GM12878 (cell line): Measurements from ENCODE around the gene FHL5. TPM values are rescaled to one million over a fixed set of nuclear protein-coding genes. Genes with fewer than 3 reads are reported as not detected.
A peak's percentile ranks its signal among the peaks of the same experiment; 100 is the strongest.

ENCODE experiments used
- ATAC-seq: fragments of 200-7000 bp; cut with Tn5 transposase; 3 replicates; pipeline ENCODE4 v1.9.1; 2020; ENCODE audit warnings: mild to moderate bottlenecking, moderate library complexity
- BruUV-seq: library from RNA; stranded (reverse); fragments of 400-500 nt; replicated peaks from 2 replicates; lab custom pipeline; 2021; lab: Mats Ljungman, UMichigan
- CTCF ChIA-PET: fragments of 300-600 bp; sonication (Branson Sonifier 250); formaldehyde crosslinking; extraction: SDS; loops from one replicate; lab custom pipeline; 2021; ENCODE audit warnings: inconsistent platforms; lab: Yijun Ruan, JAX
- POLR2A ChIA-PET: fragments of 350-600 bp; formaldehyde crosslinking; extraction: SDS; loops from one replicate; lab custom pipeline; 2021; ENCODE audit warnings: inconsistent platforms; lab: Charles Lee
- RAD21 ChIA-PET: fragments of 300-600 bp; sonication (Branson Sonifier 250); formaldehyde crosslinking; loops from one replicate; lab custom pipeline; 2023; ENCODE audit warnings: antibody characterized with exemption; ENCODE audit not compliant: unreplicated experiment; lab: Charles Lee
- SMC1A ChIA-PET: fragments of 300-600 bp; sonication (Branson Sonifier 250); formaldehyde crosslinking; loops from one replicate; lab custom pipeline; 2023; ENCODE audit not compliant: unreplicated experiment, uncharacterized antibody; lab: Charles Lee
- DNase-seq: peaks from one replicate; pipeline ENCODE4 v3.0.0-alpha.2; 2011; ENCODE audit warnings: low read depth, low spot score
- FAIRE-seq: peaks from 3 replicates; lab custom pipeline; 2011; peaks lifted over from hg19 to GRCh38; lab: Jason Lieb, UNC
- H2AFZ ChIP-seq: 2 replicates; pipeline ENCODE4 v1.6.0; 2011; ENCODE audit warnings: low read depth, low read length, control low read depth; ENCODE audit not compliant: control insufficient read depth
- H3K27ac ChIP-seq: 2 replicates; pipeline ENCODE4 v1.5.1; 2011; ENCODE audit warnings: control low read depth; ENCODE audit not compliant: control insufficient read depth, insufficient read depth
- H3K27me3 ChIP-seq, 2 experiments: replicated peaks in 1 of 2; 2 replicates each; pipeline versions ENCODE4 v1.6.0 to v1.6.1; 2011; ENCODE audit warnings: low read length in 1 of 2; ENCODE audit not compliant: control insufficient read depth in 2 of 2, insufficient read depth in 2 of 2
- H3K36me3 ChIP-seq, 2 experiments: 2 replicates each; pipeline ENCODE4 v1.5.1; 2011; ENCODE audit warnings: low read length in 1 of 2; ENCODE audit not compliant: control insufficient read depth in 2 of 2, insufficient read depth in 2 of 2
- H3K4me1 ChIP-seq: 2 replicates; pipeline ENCODE4 v1.6.1; 2011; ENCODE audit warnings: mild to moderate bottlenecking, low read length, moderate library complexity, mixed read lengths; ENCODE audit not compliant: control insufficient read depth, insufficient read depth
- H3K4me2 ChIP-seq: 2 replicates; pipeline ENCODE4 v1.6.0; 2011; ENCODE audit warnings: control low read depth; ENCODE audit not compliant: control insufficient read depth, insufficient read depth
- H3K4me3 ChIP-seq: fragments of 200-600 bp; sonication (generic); 2 replicates; pipeline ENCODE4 v1.5.1; 2016
- H3K79me2 ChIP-seq: 2 replicates; pipeline ENCODE4 v1.6.0; 2011; ENCODE audit warnings: low read length; ENCODE audit not compliant: control insufficient read depth, insufficient read depth
- H3K9ac ChIP-seq: 2 replicates; pipeline ENCODE4 v1.8.0; 2011; ENCODE audit warnings: low read length, control low read depth, mixed read lengths; ENCODE audit not compliant: control insufficient read depth, insufficient read depth
- H3K9me3 ChIP-seq: replicated peaks from 3 replicates; pipeline ENCODE4 v1.5.1; 2011; ENCODE audit warnings: mild to moderate bottlenecking, low read length; ENCODE audit not compliant: control insufficient read depth, insufficient read depth
- H4K20me1 ChIP-seq: 2 replicates; pipeline ENCODE4 v1.6.0; 2011; ENCODE audit not compliant: control insufficient read depth, insufficient read depth
- NR2C2 ChIP-seq: IDR thresholded peaks from 2 replicates; pipeline ENCODE4 v1.6.1; 2011; ENCODE audit warnings: borderline replicate concordance, low read depth; ENCODE audit not compliant: control insufficient read depth, insufficient read length
- RELB ChIP-seq: fragments of 450-650 bp; IDR thresholded peaks from 2 replicates; pipeline ENCODE4 v1.6.1; 2017; ENCODE audit warnings: low read depth, mild to moderate bottlenecking, moderate library complexity
- SKIL ChIP-seq: fragments of 450-650 bp; IDR thresholded peaks from 2 replicates; pipeline ENCODE4 v1.6.1; 2017; ENCODE audit warnings: mild to moderate bottlenecking, low read depth, inconsistent platforms; ENCODE audit not compliant: poor library complexity, severe bottlenecking
- ZBTB40 ChIP-seq: fragments of 450-650 bp; IDR thresholded peaks from 2 replicates; pipeline ENCODE4 v1.6.1; 2016; ENCODE audit warnings: mild to moderate bottlenecking, moderate library complexity, borderline replicate concordance
- WGBS: methylation state at CpG from one replicate; pipeline ENCODE4 v1.1.6; 2016; ENCODE audit warnings: low lambda C conversion rate; ENCODE audit not compliant: insufficient replicate concordance, insufficient coverage; ENCODE audit errors: missing lambda C conversion rate; 5-methylcytosine and 5-hydroxymethylcytosine counted together
- in situ Hi-C: fragments of 300-500 bp; cut with MboI; formaldehyde crosslinking; loops from 9 replicates; pipeline ENCODE4 v1.14.3; 2018; ENCODE audit warnings: mixed read lengths
- intact Hi-C: fragments of 100-400 bp; cut with micrococcal nuclease; formaldehyde crosslinking; loops from one replicate; pipeline ENCODE4 v1.14.2; 2022; ENCODE audit not compliant: unreplicated experiment
- polyA plus RNA-seq, 11 experiments: library from polyadenylated mRNA; depleted of rRNA in 4 of 11; unstranded in 6 of 11; stranded (reverse) in 5 of 11; fragments of >200 nt; fragmentation: Nextera tagmentation in 4 of 11; fragmentation: Illumina TruSeq in 1 of 11; extraction: Ambion mirVana in 4 of 11; extraction: Trizol in 1 of 11; gene quantifications; 1 replicate in 1 of 11; 2 replicates in 10 of 11; pipeline versions ENCODE4 v1.2.1 to v1.2.3, GENCODE V29; 2011 to 2016; ENCODE audit warnings: inconsistent platforms in 2 of 11, missing spikeins in 2 of 11, low read depth in 1 of 11
- total RNA-seq, 4 experiments: library from RNA; depleted of rRNA in 3 of 4; stranded (reverse); fragments of >200 nt in 3 of 4; fragmentation: Illumina TruSeq in 1 of 4; extraction: Trizol in 1 of 4; gene quantifications; 2 replicates each; pipeline versions ENCODE4 v1.2.1 to v1.2.3, GENCODE V29; 2013 to 2021

Gene FHL5
- total and polyA plus RNA-seq, 10 of the 15 experiments (the other 5 are each of a cell fraction or from before 2014, with no cell fraction given): 0.16 TPM; not detected in 9

- BruUV-seq: no TSS peak
- POLR2A ChIA-PET: no interaction called here
- no peaks in the 10 kb centered on the region for H3K9me3 ChIP-seq
- H3K27ac ChIP-seq: peak overlapping the region; percentile 96
- peak overlapping the region; percentile 95 for H3K4me2 ChIP-seq
- H3K79me2 ChIP-seq: peaks cover 43% of the 10 kb centered on the region
- no peaks in the 10 kb centered on the region for H3K4me1 ChIP-seq
- RAD21 ChIA-PET: no interaction called here
- SMC1A ChIA-PET: interaction anchor here (1.0 to 2.0 kb wide), 2 partner anchors 10 to 214 kb away, joined by 3 to 14 read pairs; no protein-coding TSS in a partner anchor
- ATAC-seq (peak; percentile 25), DNase-seq (no peak), FAIRE-seq (no peak)
- intact Hi-C loops (loop anchor here (5.0 kb wide), 2 partner anchors 91 to 944 kb away; partner anchors contain the start of gene MANEA), in situ Hi-C loops (loop anchor here (10.0 kb wide), 3 partner anchors 374 to 946 kb away; partner anchors contain the start of genes MANEA and NDUFAF4)
- peak overlapping the region; percentile 98 for H3K9ac ChIP-seq
- 0% methylated on average over 8 of the region's 8 CpGs for WGBS
- TF ChIP-seq RELB (peak; percentile 41; the same call in 1 of the 2 replicates), SKIL (peak; percentile 72), ZBTB40 (peak; percentile 60; the same call in 1 of the 2 replicates), NR2C2 (no peak)
- CTCF ChIA-PET: no interaction called here
- H3K27me3 ChIP-seq: no peaks in the 10 kb centered on the region
- H2AFZ ChIP-seq: peak overlapping the region; percentile 86
- H3K36me3 ChIP-seq: peaks cover 0 to 4% of the 10 kb centered on the region in 2 experiments; a peak in 1 of 4 replicates
- H3K4me3 ChIP-seq: peak overlapping the region; percentile 91
- H4K20me1 ChIP-seq: no peaks in the 10 kb centered on the region
These were observed 41.7 kb upstream of the FHL5 start for GRCh38 chr6:96521306-96521643.
